WERI-Rb-1 (cell line): ENCODE measurements around the gene PDE10A.

Source experiments
- DNase-seq: peaks from one replicate; pipeline ENCODE4 v3.0.0-alpha.2; 2020
- H3K27ac ChIP-seq: fragments of 250-450 bp; sonication (Bioruptor Pico); 2 replicates; pipeline ENCODE4 v1.5.1; 2020; ENCODE audit warnings: mild to moderate bottlenecking, moderate library complexity
- H3K27me3 ChIP-seq: fragments of 250-450 bp; sonication (Bioruptor Pico); 2 replicates; pipeline ENCODE4 v1.5.1; 2021; ENCODE audit warnings: mild to moderate bottlenecking, low read depth, moderate library complexity; ENCODE audit not compliant: insufficient read depth, severe bottlenecking
- H3K36me3 ChIP-seq: fragments of 250-450 bp; sonication (Bioruptor Pico); 2 replicates; pipeline ENCODE4 v1.5.1; 2020; ENCODE audit warnings: mild to moderate bottlenecking, moderate library complexity
- H3K4me3 ChIP-seq: 2 replicates; pipeline ENCODE4 v1.5.1; 2011; ENCODE audit warnings: low read depth, mild to moderate bottlenecking, control low read depth, low read length
- H3K9me3 ChIP-seq: fragments of 250-450 bp; sonication (Bioruptor Pico); 2 replicates; pipeline ENCODE4 v1.5.1; 2021; ENCODE audit warnings: mild to moderate bottlenecking, moderate library complexity; ENCODE audit not compliant: severe bottlenecking
- TF ChIP-seq, protein P1 (sequence below): IDR thresholded peaks from 2 replicates; pipeline ENCODE4 v1.5.1; 2011; ENCODE audit warnings: low read depth, mild to moderate bottlenecking, control low read depth, inconsistent platforms, low read length

Gene PDE10A

DNA sequence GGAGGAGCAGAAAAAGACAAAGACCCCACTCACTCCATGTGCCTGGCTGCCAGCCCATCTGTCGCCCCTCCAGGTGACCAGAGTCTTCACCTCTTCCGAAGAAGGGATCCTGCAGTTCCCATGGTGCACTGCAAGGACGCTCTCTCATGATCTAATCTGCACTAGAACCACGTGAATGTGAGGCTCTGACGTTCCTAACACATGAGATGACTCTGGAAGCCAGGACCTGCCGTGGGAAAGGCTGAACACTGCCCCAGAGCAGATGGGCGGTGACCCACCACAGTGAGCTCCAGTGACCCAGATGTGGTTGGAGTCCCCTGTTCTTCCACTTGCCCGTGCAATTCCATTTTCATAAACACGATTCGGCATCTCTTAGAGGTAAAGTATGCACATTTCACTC is 39.6 kb upstream of the PDE10A start:
- Histone ChIP-seq H3K4me3 (no peak overlapping the region), H3K36me3 (no peaks in the 10 kb centered on the region), H3K27ac (no peak overlapping the region), H3K27me3 (peaks cover 91% of the 10 kb centered on the region), H3K9me3 (no peaks in the 10 kb centered on the region)
- TF ChIP-seq, protein P1, sequence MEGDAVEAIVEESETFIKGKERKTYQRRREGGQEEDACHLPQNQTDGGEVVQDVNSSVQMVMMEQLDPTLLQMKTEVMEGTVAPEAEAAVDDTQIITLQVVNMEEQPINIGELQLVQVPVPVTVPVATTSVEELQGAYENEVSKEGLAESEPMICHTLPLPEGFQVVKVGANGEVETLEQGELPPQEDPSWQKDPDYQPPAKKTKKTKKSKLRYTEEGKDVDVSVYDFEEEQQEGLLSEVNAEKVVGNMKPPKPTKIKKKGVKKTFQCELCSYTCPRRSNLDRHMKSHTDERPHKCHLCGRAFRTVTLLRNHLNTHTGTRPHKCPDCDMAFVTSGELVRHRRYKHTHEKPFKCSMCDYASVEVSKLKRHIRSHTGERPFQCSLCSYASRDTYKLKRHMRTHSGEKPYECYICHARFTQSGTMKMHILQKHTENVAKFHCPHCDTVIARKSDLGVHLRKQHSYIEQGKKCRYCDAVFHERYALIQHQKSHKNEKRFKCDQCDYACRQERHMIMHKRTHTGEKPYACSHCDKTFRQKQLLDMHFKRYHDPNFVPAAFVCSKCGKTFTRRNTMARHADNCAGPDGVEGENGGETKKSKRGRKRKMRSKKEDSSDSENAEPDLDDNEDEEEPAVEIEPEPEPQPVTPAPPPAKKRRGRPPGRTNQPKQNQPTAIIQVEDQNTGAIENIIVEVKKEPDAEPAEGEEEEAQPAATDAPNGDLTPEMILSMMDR = no peak
- DNase-seq = no peak

DNA sequence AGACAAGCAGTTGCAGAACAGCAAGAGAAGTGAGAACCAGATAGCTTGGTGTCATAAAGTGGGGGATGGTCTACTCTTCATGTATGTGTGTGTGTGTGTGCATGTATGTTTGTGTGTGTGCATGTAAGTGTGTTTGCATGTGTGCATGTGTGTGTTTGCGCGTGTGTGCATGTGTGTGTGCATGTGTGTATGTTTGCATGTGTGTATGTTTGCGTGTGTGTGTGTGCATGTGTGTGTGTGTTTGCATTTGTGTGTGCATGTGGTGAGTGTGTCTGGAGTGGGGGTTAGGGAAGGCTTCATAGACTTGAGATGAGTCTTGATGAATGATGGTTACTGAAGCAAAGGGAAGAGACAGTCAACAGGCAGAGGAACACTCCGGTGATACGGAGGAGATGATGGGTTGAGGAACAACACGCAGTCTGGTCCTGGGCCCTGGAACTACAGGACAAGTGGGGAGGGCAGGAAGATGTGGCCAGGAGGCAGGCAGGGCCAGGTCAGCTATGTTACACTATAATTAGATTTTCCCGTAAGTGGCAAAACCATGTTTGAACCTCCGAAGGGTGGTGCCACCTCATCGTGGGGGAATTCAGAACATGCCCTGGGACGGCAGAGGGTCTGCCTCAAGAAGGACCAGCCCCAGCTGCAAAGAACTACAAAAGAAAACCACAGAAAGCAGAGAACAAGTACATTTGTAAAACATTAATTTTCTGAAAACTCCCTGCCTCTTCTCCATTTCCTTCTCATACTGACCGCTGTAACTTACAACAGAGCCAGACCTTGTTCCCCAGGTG is 38.7 kb upstream of the PDE10A start:
- Histone ChIP-seq H3K27me3 (peaks cover 88% of the 10 kb centered on the region), H3K27ac (no peak overlapping the region)
- TF ChIP-seq, protein P1 = no peak

DNA sequence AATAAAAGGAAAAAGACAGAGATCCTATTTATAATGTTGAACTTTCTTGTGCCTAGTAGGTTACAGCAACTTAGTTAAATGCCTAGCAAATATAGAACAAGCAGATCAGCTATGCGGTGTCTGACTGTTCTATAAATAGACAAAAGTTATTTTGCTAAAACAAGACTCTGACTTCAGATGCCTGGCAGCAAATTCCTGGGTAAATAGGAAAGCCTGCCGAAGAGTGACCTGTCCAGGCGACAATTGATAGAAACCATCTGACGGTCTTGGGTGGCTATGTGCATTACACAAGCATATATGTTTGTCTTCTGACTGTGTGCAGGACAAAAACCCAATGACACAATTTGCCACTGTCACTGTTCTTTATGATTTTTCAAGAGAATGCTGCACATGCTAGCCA is 38.0 kb upstream of the PDE10A start:
- Histone ChIP-seq H3K36me3 (no peaks in the 10 kb centered on the region), H3K4me3 (no peak overlapping the region), H3K27me3 (peaks cover 88% of the 10 kb centered on the region), H3K9me3 (no peaks in the 10 kb centered on the region), H3K27ac (no peak overlapping the region)
- DNase-seq = no peak
- TF ChIP-seq, protein P1 = no peak

More for the DNA sequence above, 38.7 kb upstream of the PDE10A start:
- Histone ChIP-seq H3K4me3 (no peak overlapping the region), H3K9me3 (no peaks in the 10 kb centered on the region), H3K36me3 (no peaks in the 10 kb centered on the region)
- no peak for DNase-seq

DNA sequence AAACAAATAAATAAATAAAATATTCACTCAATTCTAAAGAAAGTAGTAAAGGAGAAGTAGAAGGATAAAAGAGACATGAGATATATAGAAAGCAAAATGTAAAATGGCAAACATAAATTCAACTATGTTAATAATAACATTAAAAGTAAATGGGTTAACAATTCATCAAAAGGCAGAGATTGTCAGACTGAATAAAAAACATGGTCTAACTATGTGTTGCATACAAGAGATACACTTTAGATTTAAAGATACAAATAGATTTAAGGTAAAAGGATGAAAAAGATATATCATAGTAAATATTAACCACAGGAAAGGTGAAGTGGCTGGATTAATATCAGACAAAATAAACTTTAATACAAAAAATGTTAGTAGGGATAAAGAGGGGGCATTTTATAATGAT is 35.8 kb upstream of the PDE10A start:
- H3K36me3 ChIP-seq = no peaks in the 10 kb centered on the region
- H3K4me3 ChIP-seq = no peak overlapping the region
- TF ChIP-seq, protein P1 = no peak
- DNase-seq = no peak
- H3K27me3 ChIP-seq = peaks cover 89% of the 10 kb centered on the region
- H3K9me3 ChIP-seq = no peaks in the 10 kb centered on the region
- H3K27ac ChIP-seq = no peak overlapping the region

DNA sequence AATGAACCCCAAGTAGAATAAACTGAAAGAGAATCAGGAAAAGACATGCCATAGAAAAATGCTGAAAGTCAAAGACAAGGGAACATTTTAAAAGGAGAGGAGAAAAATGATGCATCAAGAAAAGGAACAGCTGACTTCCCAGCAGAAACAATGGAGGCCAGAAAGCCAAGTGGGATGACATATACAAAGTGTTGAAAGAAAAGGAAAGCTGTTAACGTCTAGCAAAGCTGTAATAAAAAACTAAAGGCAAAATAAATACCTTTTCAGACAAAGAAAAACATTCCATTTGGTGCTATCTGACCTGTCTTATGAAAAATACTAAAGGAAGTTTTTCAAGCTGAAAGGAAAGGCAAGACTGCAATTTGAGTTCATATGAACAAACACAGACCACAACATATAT is 34.1 kb upstream of the PDE10A start:
- no peak for DNase-seq
- Histone ChIP-seq H3K27me3 (peaks cover 86% of the 10 kb centered on the region), H3K36me3 (no peaks in the 10 kb centered on the region), H3K27ac (no peak overlapping the region), H3K9me3 (no peaks in the 10 kb centered on the region), H3K4me3 (no peak overlapping the region)
- TF ChIP-seq, protein P1 = no peak
